ENCODE data around the gene SLC28A1.

GRCh38 chr15:84909782-84910181 is 25.3 kb downstream of the SLC28A1 start:
- TF ChIP-seq, protein P1, sequence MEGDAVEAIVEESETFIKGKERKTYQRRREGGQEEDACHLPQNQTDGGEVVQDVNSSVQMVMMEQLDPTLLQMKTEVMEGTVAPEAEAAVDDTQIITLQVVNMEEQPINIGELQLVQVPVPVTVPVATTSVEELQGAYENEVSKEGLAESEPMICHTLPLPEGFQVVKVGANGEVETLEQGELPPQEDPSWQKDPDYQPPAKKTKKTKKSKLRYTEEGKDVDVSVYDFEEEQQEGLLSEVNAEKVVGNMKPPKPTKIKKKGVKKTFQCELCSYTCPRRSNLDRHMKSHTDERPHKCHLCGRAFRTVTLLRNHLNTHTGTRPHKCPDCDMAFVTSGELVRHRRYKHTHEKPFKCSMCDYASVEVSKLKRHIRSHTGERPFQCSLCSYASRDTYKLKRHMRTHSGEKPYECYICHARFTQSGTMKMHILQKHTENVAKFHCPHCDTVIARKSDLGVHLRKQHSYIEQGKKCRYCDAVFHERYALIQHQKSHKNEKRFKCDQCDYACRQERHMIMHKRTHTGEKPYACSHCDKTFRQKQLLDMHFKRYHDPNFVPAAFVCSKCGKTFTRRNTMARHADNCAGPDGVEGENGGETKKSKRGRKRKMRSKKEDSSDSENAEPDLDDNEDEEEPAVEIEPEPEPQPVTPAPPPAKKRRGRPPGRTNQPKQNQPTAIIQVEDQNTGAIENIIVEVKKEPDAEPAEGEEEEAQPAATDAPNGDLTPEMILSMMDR (IDR thresholded peaks at IDR 0.05; ENCODE audit: insufficient read depth, low read length, poor library complexity, severe bottlenecking), result no peak
- no peak for TF ChIP-seq EZH2phosphoT487 (conservative IDR thresholded peaks at IDR 0.05; ENCODE audit: low read length)

All from SU-DHL-6 (cell line).